Gastroesophageal sphincter (tissue), 4 donors: ENCODE measurements around the gene FOXN3. TPM values are rescaled to one million over a fixed set of nuclear protein-coding genes. Genes with fewer than 3 reads are reported as not detected.

Experiments
- ATAC-seq: fragments of 150-250 bp; one replicate; pipeline ENCODE4 v1.9.1; 2016; ENCODE audit warnings: mild to moderate bottlenecking, moderate library complexity
- H3K27ac ChIP-seq, 4 donors: fragments of 200-600 bp; sonication (generic) in 3 of 4; 1 replicate in 3 of 4; 2 replicates in 1 of 4; pipeline ENCODE4 v1.5.1; 2016 to 2019
- H3K27me3 ChIP-seq: fragments of 200-600 bp; sonication (generic); one replicate; pipeline ENCODE4 v1.5.1; 2019
- H3K36me3 ChIP-seq, 2 donors: fragments of 200-600 bp; sonication (generic); one replicate each; pipeline ENCODE4 v1.5.1; 2019; ENCODE audit warnings: control low read depth in 1 of 2
- H3K4me1 ChIP-seq, 3 donors: fragments of 200-600 bp; sonication (generic); 1 replicate in 2 of 3; 2 replicates in 1 of 3; pipeline ENCODE4 v1.5.1; 2016 to 2019; ENCODE audit warnings: control low read depth in 2 of 3
- H3K4me3 ChIP-seq, 2 donors: fragments of 200-600 bp; sonication (generic); one replicate each; pipeline ENCODE4 v1.5.1; 2019; ENCODE audit warnings: mild to moderate bottlenecking in 1 of 2, moderate library complexity in 1 of 2
- H3K9me3 ChIP-seq, 3 donors: fragments of 200-600 bp; sonication (generic); one replicate each; pipeline ENCODE4 v1.5.1; 2017 to 2019; ENCODE audit warnings: control low read depth in 2 of 3
- CTCF ChIP-seq, 4 experiments: fragments of 200-600 bp in 2 of 4; fragments of 450-650 bp in 2 of 4; sonication (generic) in 1 of 4; IDR thresholded peaks; one replicate each; pipeline ENCODE4 v1.5.1; 2017 to 2019; ENCODE audit warnings: antibody characterized with exemption in 4 of 4, mild to moderate bottlenecking in 2 of 4, moderate library complexity in 2 of 4
- EP300 ChIP-seq: sonication (generic); formaldehyde crosslinking; IDR thresholded peaks from one replicate; pipeline ENCODE4 v1.6.1; 2017; ENCODE audit warnings: antibody characterized with exemption, mild to moderate bottlenecking
- POLR2A ChIP-seq, 2 donors: fragments of 450-650 bp; IDR thresholded peaks; one replicate each; pipeline ENCODE4 v1.6.1; 2017; ENCODE audit warnings: antibody characterized with exemption in 2 of 2, mild to moderate bottlenecking in 2 of 2, moderate library complexity in 1 of 2
- POLR2AphosphoS5 ChIP-seq: sonication (generic); formaldehyde crosslinking; IDR thresholded peaks from one replicate; pipeline ENCODE4 v1.6.1; 2017; ENCODE audit warnings: antibody characterized with exemption
- WGBS, 2 donors: methylation state at CpG; one replicate each; pipeline ENCODE4 v1.1.5; 2018; ENCODE audit warnings: low coverage in 1 of 2; 5-methylcytosine and 5-hydroxymethylcytosine counted together
- total RNA-seq, 4 donors: library from RNA; depleted of rRNA; stranded (reverse); fragments of >200 nt; gene quantifications; one replicate each; pipeline ENCODE4 v1.1.0, GENCODE V29; 2016

FOXN3 gene
- total RNA-seq, 4 donors from 2014 or later = 116 to 172 (median 136) TPM

- H3K4me1 ChIP-seq = peaks cover 0 to 9% (median 0%) of the 10 kb centered on the region in 3 donors
- H3K9me3 ChIP-seq = no peaks in the 10 kb centered on the region
- H3K36me3 ChIP-seq = no peaks in the 10 kb centered on the region
- WGBS, 2 donors = 26 to 56% methylated on average over 3 of the region's 3 CpGs
- no peak overlapping the region for H3K4me3 ChIP-seq
- no peak for ATAC-seq
- H3K27ac ChIP-seq = no peak overlapping the region
- H3K27me3 ChIP-seq = no peaks in the 10 kb centered on the region
- no peak for TF ChIP-seq EP300
- TF ChIP-seq CTCF (IDR thresholded peaks at IDR 0.05) = no peak
- no peak for TF ChIP-seq POLR2AphosphoS5
- TF ChIP-seq POLR2A (IDR thresholded peaks at IDR 0.05) = no peak
Measured at GRCh38 chr14:89443042-89443629, 26.1 kb upstream of the FOXN3 start.

GRCh38 chr14:89442280-89442679 lies 25.2 kb upstream of the FOXN3 start:
- TF ChIP-seq EP300 (no peak), CTCF (IDR thresholded peaks at IDR 0.05) (no peak), POLR2AphosphoS5 (no peak)

GRCh38 chr14:89440986-89441909 lies 24.2 kb upstream of the FOXN3 start:
- H3K27ac ChIP-seq = no peak overlapping the region
- WGBS, 2 donors = 80 to 94% methylated on average over 7 to 8 of the region's 11 CpGs
- no peaks in the 10 kb centered on the region for H3K36me3 ChIP-seq
- no peak for ATAC-seq
- H3K27me3 ChIP-seq = no peaks in the 10 kb centered on the region
- no peaks in the 10 kb centered on the region for H3K9me3 ChIP-seq
- peaks cover 0 to 9% (median 0%) of the 10 kb centered on the region in 3 donors for H3K4me1 ChIP-seq
- no peak for TF ChIP-seq CTCF (IDR thresholded peaks at IDR 0.05)
- no peak for TF ChIP-seq POLR2AphosphoS5
- TF ChIP-seq EP300 = no peak
- TF ChIP-seq POLR2A (IDR thresholded peaks at IDR 0.05) = no peak
- no peak overlapping the region for H3K4me3 ChIP-seq

More at GRCh38 chr14:89442280-89442679, 25.2 kb upstream of the FOXN3 start:
- H3K27me3 ChIP-seq = no peaks in the 10 kb centered on the region
- H3K9me3 ChIP-seq = no peaks in the 10 kb centered on the region
- H3K4me1 ChIP-seq = peaks cover 0 to 9% (median 0%) of the 10 kb centered on the region in 3 donors
- 94 to 100% methylated on average over 1 to 2 of the region's 4 CpGs for WGBS, 2 donors
- no peak overlapping the region for H3K4me3 ChIP-seq
- no peak overlapping the region for H3K27ac ChIP-seq
- no peaks in the 10 kb centered on the region for H3K36me3 ChIP-seq
- no peak for ATAC-seq

- TF ChIP-seq EP300 (no peak), POLR2A (IDR thresholded peaks at IDR 0.05) (no peak), POLR2AphosphoS5 (no peak), CTCF (IDR thresholded peaks at IDR 0.05) (no peak)
- no peak overlapping the region for H3K4me3 ChIP-seq
- no peaks in the 10 kb centered on the region for H3K9me3 ChIP-seq
- 74 to 81% methylated on average over 8 to 9 of the region's 15 CpGs for WGBS, 2 donors
- no peak overlapping the region for H3K27ac ChIP-seq
- no peaks in the 10 kb centered on the region for H3K36me3 ChIP-seq
- peaks cover 0 to 5% (median 0%) of the 10 kb centered on the region in 3 donors for H3K4me1 ChIP-seq
- no peaks in the 10 kb centered on the region for H3K27me3 ChIP-seq
- ATAC-seq = no peak
Measured at GRCh38 chr14:89435892-89436656, 19.0 kb upstream of the FOXN3 start.
